Activated CD4-positive, alpha-beta T cell treated with anti-CD3 and anti-CD28 coated beads, Interleukin-2, amount 10 ng/mL, durations not matched to agents 7 days and 5 days (primary cell): ENCODE results near the gene KAZN. TPM values are rescaled to one million over a fixed set of nuclear protein-coding genes. Genes with fewer than 3 reads are reported as not detected.

Experiments used
- CTCF ChIA-PET: fragments of 350-600 bp; sonication (Branson Sonifier 250); formaldehyde crosslinking; loops from one replicate; lab custom pipeline; 2021; ENCODE audit warnings: antibody characterized with exemption; lab: Charles Lee
- POLR2A ChIA-PET: fragments of 350-600 bp; sonication (Branson Sonifier 250); formaldehyde crosslinking; loops from one replicate; lab custom pipeline; 2021; ENCODE audit warnings: antibody characterized with exemption; lab: Charles Lee
- DNase-seq: peaks from one replicate; pipeline ENCODE4 v3.0.0-alpha.2; 2020
- H3K27ac Mint-ChIP-seq: one replicate; pipeline ENCODE4 v1.8.0; 2021; ENCODE audit warnings: mild to moderate bottlenecking, moderate library complexity, mixed read lengths
- H3K27me3 Mint-ChIP-seq: one replicate; pipeline ENCODE4 v1.8.0; 2021; ENCODE audit warnings: mixed read lengths
- H3K36me3 Mint-ChIP-seq: one replicate; pipeline ENCODE4 v1.8.0; 2021; ENCODE audit warnings: low read depth, mixed read lengths
- H3K4me1 Mint-ChIP-seq: one replicate; pipeline ENCODE4 v1.8.0; 2021; ENCODE audit warnings: mixed read lengths
- H3K4me3 Mint-ChIP-seq: one replicate; pipeline ENCODE4 v1.8.0; 2021; ENCODE audit warnings: mild to moderate bottlenecking, moderate library complexity, mixed read lengths
- H3K9me3 Mint-ChIP-seq: one replicate; pipeline ENCODE4 v1.8.0; 2021; ENCODE audit warnings: mixed read lengths
- total RNA-seq, 2 experiments: library from RNA; stranded (reverse); gene quantifications; one replicate each; pipeline ENCODE4 v1.2.3, GENCODE V29; 2021

The KAZN gene
- total RNA-seq, 2 experiments from 2014 or later: 0.21 to 0.22 TPM

GRCh38 chr1:15047237-15047636 lies 448.8 kb downstream of the KAZN start:
- CTCF ChIA-PET: interaction anchor here (0.5 to 1.1 kb wide), 4 partner anchors 8 to 37 kb away, joined by 3 read pairs; no protein-coding TSS in a partner anchor
- POLR2A ChIA-PET: interaction anchor here (0.7 kb wide), 1 partner anchor 27 kb away, joined by 5 read pairs; no protein-coding TSS in a partner anchor
- no peaks in the 10 kb centered on the region for H3K9me3 Mint-ChIP-seq
- no peak for DNase-seq
- no peaks in the 10 kb centered on the region for H3K27me3 Mint-ChIP-seq
- H3K36me3 Mint-ChIP-seq: no peaks in the 10 kb centered on the region
- no peak overlapping the region for H3K4me3 Mint-ChIP-seq
- no peaks in the 10 kb centered on the region for H3K4me1 Mint-ChIP-seq
- H3K27ac Mint-ChIP-seq: no peak overlapping the region

GRCh38 chr1:15048437-15048980 lies 450.0 kb downstream of the KAZN start:
- Mint-ChIP-seq H3K27ac (no peak overlapping the region), H3K4me1 (no peaks in the 10 kb centered on the region), H3K36me3 (no peaks in the 10 kb centered on the region), H3K27me3 (no peaks in the 10 kb centered on the region), H3K9me3 (no peaks in the 10 kb centered on the region), H3K4me3 (no peak overlapping the region)
- DNase-seq: no peak
- ChIA-PET POLR2A (no interaction called here), CTCF (no interaction called here)

- no peaks in the 10 kb centered on the region for H3K36me3 Mint-ChIP-seq
- ChIA-PET POLR2A (no interaction called here), CTCF (no interaction called here)
- no peak overlapping the region for H3K4me3 Mint-ChIP-seq
- H3K27ac Mint-ChIP-seq: no peak overlapping the region
- no peaks in the 10 kb centered on the region for H3K9me3 Mint-ChIP-seq
- no peaks in the 10 kb centered on the region for H3K27me3 Mint-ChIP-seq
- no peak for DNase-seq
- no peaks in the 10 kb centered on the region for H3K4me1 Mint-ChIP-seq
Measured at GRCh38 chr1:15049067-15049466, 450.6 kb downstream of the KAZN start.

GRCh38 chr1:15051882-15052528 lies 453.5 kb downstream of the KAZN start:
- no peak for DNase-seq
- POLR2A ChIA-PET: no interaction called here
- H3K9me3 Mint-ChIP-seq: no peaks in the 10 kb centered on the region
- no peak overlapping the region for H3K27ac Mint-ChIP-seq
- no peak overlapping the region for H3K4me3 Mint-ChIP-seq
- H3K27me3 Mint-ChIP-seq: no peaks in the 10 kb centered on the region
- H3K4me1 Mint-ChIP-seq: no peaks in the 10 kb centered on the region
- CTCF ChIA-PET: no interaction called here
- no peaks in the 10 kb centered on the region for H3K36me3 Mint-ChIP-seq

- POLR2A ChIA-PET: no interaction called here
- Mint-ChIP-seq H3K27ac (no peak overlapping the region), H3K27me3 (no peaks in the 10 kb centered on the region), H3K4me3 (no peak overlapping the region), H3K9me3 (no peaks in the 10 kb centered on the region), H3K4me1 (no peaks in the 10 kb centered on the region), H3K36me3 (no peaks in the 10 kb centered on the region)
- no peak for DNase-seq
- CTCF ChIA-PET: no interaction called here
Measured at GRCh38 chr1:15053153-15053552, 454.7 kb downstream of the KAZN start.

- Mint-ChIP-seq H3K9me3 (no peaks in the 10 kb centered on the region), H3K36me3 (no peaks in the 10 kb centered on the region), H3K4me1 (no peaks in the 10 kb centered on the region), H3K27me3 (no peaks in the 10 kb centered on the region), H3K27ac (no peak overlapping the region), H3K4me3 (no peak overlapping the region)
- CTCF ChIA-PET: interaction anchor here (1.4 kb wide), 1 partner anchor 212 kb away, joined by 3 read pairs; no protein-coding TSS in a partner anchor
- no peak for DNase-seq
- POLR2A ChIA-PET: no interaction called here
Measured at GRCh38 chr1:15055736-15056415, 457.4 kb downstream of the KAZN start.

- ChIA-PET POLR2A (no interaction called here), CTCF (no interaction called here)
- H3K27ac Mint-ChIP-seq: no peak overlapping the region
- no peaks in the 10 kb centered on the region for H3K4me1 Mint-ChIP-seq
- no peaks in the 10 kb centered on the region for H3K27me3 Mint-ChIP-seq
- no peaks in the 10 kb centered on the region for H3K36me3 Mint-ChIP-seq
- no peak for DNase-seq
- no peak overlapping the region for H3K4me3 Mint-ChIP-seq
- no peaks in the 10 kb centered on the region for H3K9me3 Mint-ChIP-seq
Measured at GRCh38 chr1:15056515-15057285, 458.2 kb downstream of the KAZN start.

GRCh38 chr1:15057834-15058233 lies 459.3 kb downstream of the KAZN start:
- Mint-ChIP-seq H3K4me1 (no peaks in the 10 kb centered on the region), H3K27ac (no peak overlapping the region), H3K4me3 (no peak overlapping the region), H3K36me3 (no peaks in the 10 kb centered on the region), H3K9me3 (peaks cover 6% of the 10 kb centered on the region), H3K27me3 (no peaks in the 10 kb centered on the region)
- no peak for DNase-seq
- ChIA-PET CTCF (no interaction called here), POLR2A (no interaction called here)

GRCh38 chr1:15058261-15058660 lies 459.8 kb downstream of the KAZN start:
- Mint-ChIP-seq H3K27ac (no peak overlapping the region), H3K27me3 (no peaks in the 10 kb centered on the region), H3K4me1 (no peaks in the 10 kb centered on the region), H3K36me3 (no peaks in the 10 kb centered on the region), H3K9me3 (peaks cover 6% of the 10 kb centered on the region), H3K4me3 (no peak overlapping the region)
- CTCF ChIA-PET: no interaction called here
- no peak for DNase-seq
- POLR2A ChIA-PET: no interaction called here

GRCh38 chr1:15060104-15060503 lies 461.6 kb downstream of the KAZN start:
- H3K27me3 Mint-ChIP-seq: no peaks in the 10 kb centered on the region
- no peaks in the 10 kb centered on the region for H3K4me1 Mint-ChIP-seq
- H3K27ac Mint-ChIP-seq: no peak overlapping the region
- peaks cover 6% of the 10 kb centered on the region for H3K9me3 Mint-ChIP-seq
- CTCF ChIA-PET: no interaction called here
- no peak overlapping the region for H3K4me3 Mint-ChIP-seq
- DNase-seq: no peak
- H3K36me3 Mint-ChIP-seq: no peaks in the 10 kb centered on the region
- POLR2A ChIA-PET: no interaction called here

GRCh38 chr1:15062479-15063099 lies 464.1 kb downstream of the KAZN start:
- no peak overlapping the region for H3K4me3 Mint-ChIP-seq

GRCh38 chr1:15063346-15063745 lies 464.9 kb downstream of the KAZN start:
- Mint-ChIP-seq H3K27ac (no peak overlapping the region), H3K4me1 (no peaks in the 10 kb centered on the region), H3K4me3 (no peak overlapping the region), H3K27me3 (no peaks in the 10 kb centered on the region), H3K9me3 (peaks cover 6% of the 10 kb centered on the region), H3K36me3 (no peaks in the 10 kb centered on the region)
- POLR2A ChIA-PET: no interaction called here
- CTCF ChIA-PET: no interaction called here
- no peak for DNase-seq

More at GRCh38 chr1:15062479-15063099, 464.1 kb downstream of the KAZN start:
- ChIA-PET CTCF (no interaction called here), POLR2A (no interaction called here)
- Mint-ChIP-seq H3K27me3 (no peaks in the 10 kb centered on the region), H3K27ac (no peak overlapping the region), H3K4me1 (no peaks in the 10 kb centered on the region), H3K36me3 (no peaks in the 10 kb centered on the region), H3K9me3 (peaks cover 6% of the 10 kb centered on the region)
- no peak for DNase-seq
